AG08395 (cell line): ENCODE results near the gene ADGRG1.
"Not testable (repeated sequence)": the region's sequence is repeated elsewhere in the genome, so short reads cannot be mapped to it uniquely, and the experiment has no call there.

Experiments used
- DNase-seq: peaks from one replicate; pipeline ENCODE4 v3.0.0; 2012; ENCODE audit warnings: mixed read lengths, low spot score

The ADGRG1 gene

GRCh38 chr16:57666353-57667047 lies 38.1 kb downstream of the ADGRG1 start:
- no peak for DNase-seq

- DNase-seq, result no peak
These were observed 38.7 kb downstream of the ADGRG1 start for GRCh38 chr16:57667048-57667525.

- no peak for DNase-seq
These were observed 39.3 kb downstream of the ADGRG1 start for GRCh38 chr16:57667526-57668262.

GRCh38 chr16:57668263-57668571 lies 39.8 kb downstream of the ADGRG1 start, which contains the start of gene ADGRG3:
TSS of gene ADGRG3 (plus strand) at chr16:57668306. CDS start at chr16:57668348, 42 bp downstream.
- no peak for DNase-seq

- no peak for DNase-seq
These were observed 40.4 kb downstream of the ADGRG1 start for GRCh38 chr16:57668630-57669475.

- no peak for DNase-seq
These were observed 41.2 kb downstream of the ADGRG1 start for GRCh38 chr16:57669476-57670162.

GRCh38 chr16:57670196-57670595 lies 41.8 kb downstream of the ADGRG1 start:
- no peak for DNase-seq

GRCh38 chr16:57671451-57671850 lies 43.0 kb downstream of the ADGRG1 start:
- DNase-seq, result not testable (repeated sequence)

GRCh38 chr16:57672416-57672815 lies 44.0 kb downstream of the ADGRG1 start:
- DNase-seq, result no peak

GRCh38 chr16:57672824-57673223 lies 44.4 kb downstream of the ADGRG1 start:
- no peak for DNase-seq

- no peak for DNase-seq
These were observed 47.5 kb downstream of the ADGRG1 start for GRCh38 chr16:57675741-57676551.

- DNase-seq, result no peak
These were observed 48.2 kb downstream of the ADGRG1 start for GRCh38 chr16:57676553-57677085.

GRCh38 chr16:57677622-57678369 lies 49.4 kb downstream of the ADGRG1 start:
- DNase-seq, result no peak

- no peak for DNase-seq
These were observed 50.6 kb downstream of the ADGRG1 start for GRCh38 chr16:57679016-57679415.

- no peak for DNase-seq
These were observed 51.5 kb downstream of the ADGRG1 start for GRCh38 chr16:57679767-57680482.

GRCh38 chr16:57680842-57681375 lies 52.5 kb downstream of the ADGRG1 start:
- DNase-seq, result no peak

GRCh38 chr16:57681950-57682728 lies 53.7 kb downstream of the ADGRG1 start:
- no peak for DNase-seq
